B cell (primary cell): ENCODE data around the gene AGBL4. TPM values are rescaled to one million over a fixed set of nuclear protein-coding genes. Genes with fewer than 3 reads are reported as not detected.

ENCODE experiments used
- ATAC-seq: fragments of 200-7000 bp; cut with Tn5 transposase; one replicate; pipeline ENCODE4 v1.10.0; 2021; ENCODE audit warnings: low read depth, mild to moderate bottlenecking, moderate number of reproducible peaks, moderate library complexity
- CTCF ChIA-PET: fragments of 350-600 bp; sonication (Branson Sonifier 250); formaldehyde crosslinking; loops from one replicate; lab custom pipeline; 2021; ENCODE audit warnings: antibody characterized with exemption, inconsistent platforms; lab: Charles Lee
- POLR2A ChIA-PET: fragments of 350-600 bp; sonication (Branson Sonifier 250); formaldehyde crosslinking; loops from one replicate; lab custom pipeline; 2021; ENCODE audit warnings: antibody characterized with exemption; lab: Charles Lee
- DNase-seq: peaks from one replicate; pipeline ENCODE4 v3.0.0; 2013
- H2AFZ ChIP-seq: 2 replicates; pipeline ENCODE4 v1.6.1; 2012; ENCODE audit warnings: mild to moderate bottlenecking, low read depth, low read length; ENCODE audit not compliant: insufficient read depth, poor library complexity, severe bottlenecking
- H3K27ac ChIP-seq, 2 donors: 1 replicate in 1 of 2; 2 replicates in 1 of 2; pipeline ENCODE4 v1.5.1; 2012 to 2013; ENCODE audit warnings: low read length in 2 of 2, mild to moderate bottlenecking in 2 of 2, moderate library complexity in 1 of 2
- H3K27me3 ChIP-seq, 4 experiments: fragments of 200-600 bp in 1 of 4; sonication (generic) in 1 of 4; replicated peaks in 1 of 4; 1 replicate in 2 of 4; 2 replicates in 2 of 4; pipeline versions ENCODE4 v1.6.1 to v1.7.0; 2013 to 2016; ENCODE audit warnings: low read length in 3 of 4, mild to moderate bottlenecking in 2 of 4, mixed read lengths in 1 of 4, moderate library complexity in 1 of 4; ENCODE audit not compliant: insufficient read depth in 4 of 4, control insufficient read depth in 3 of 4; ENCODE audit errors: control extremely low read depth in 1 of 4
- H3K36me3 ChIP-seq, 2 experiments: replicated peaks in 1 of 2; 1 replicate in 1 of 2; 2 replicates in 1 of 2; pipeline versions ENCODE4 v1.6.1 to v1.7.1; 2013; ENCODE audit warnings: low read length in 1 of 2; ENCODE audit not compliant: insufficient read depth in 2 of 2, control insufficient read depth in 1 of 2; ENCODE audit errors: control extremely low read depth in 1 of 2, extremely low read depth in 1 of 2
- H3K4me1 ChIP-seq, 2 donors: fragments of 200-600 bp in 1 of 2; sonication (generic) in 1 of 2; 1 replicate in 1 of 2; 2 replicates in 1 of 2; pipeline versions ENCODE4 v1.5.1 to v1.6.1; 2013 to 2017; ENCODE audit warnings: low read length in 2 of 2; ENCODE audit not compliant: control insufficient read depth in 2 of 2, insufficient read depth in 2 of 2
- H3K4me2 ChIP-seq: replicated peaks from 2 replicates; pipeline ENCODE3; 2012; ENCODE audit warnings: mild to moderate bottlenecking, low read depth, low read length; ENCODE audit not compliant: poor library complexity, severe bottlenecking
- H3K4me3 ChIP-seq, 5 experiments: fragments of 200-600 bp in 1 of 5; sonication (generic) in 1 of 5; 1 replicate in 3 of 5; 2 replicates in 2 of 5; pipeline versions ENCODE4 v1.5.1 to v1.7.0; 2011 to 2016; ENCODE audit warnings: low read length in 4 of 5, mild to moderate bottlenecking in 4 of 5, low read depth in 2 of 5, control low read depth in 1 of 5, moderate library complexity in 1 of 5; ENCODE audit not compliant: insufficient read depth in 1 of 5; ENCODE audit errors: control extremely low read depth in 1 of 5, extremely low read depth in 1 of 5
- H3K79me2 ChIP-seq: fragments of 200-600 bp; sonication (generic); one replicate; pipeline ENCODE4 v1.6.0; 2016; ENCODE audit warnings: low read length; ENCODE audit not compliant: control insufficient read depth, insufficient read depth
- H3K9ac ChIP-seq: fragments of 200-600 bp; sonication (generic); 2 replicates; pipeline ENCODE4 v1.6.1; 2017; ENCODE audit warnings: mild to moderate bottlenecking, low read length, moderate library complexity
- H3K9me3 ChIP-seq, 3 donors: one replicate each; pipeline versions ENCODE4 v1.6.1 to v1.7.1; 2013; ENCODE audit warnings: low read length in 2 of 3; ENCODE audit not compliant: control insufficient read depth in 2 of 3, insufficient read depth in 1 of 3; ENCODE audit errors: control extremely low read depth in 1 of 3
- H4K20me1 ChIP-seq: 2 replicates; pipeline ENCODE4 v1.6.0; 2012; ENCODE audit warnings: mild to moderate bottlenecking, low read length; ENCODE audit not compliant: insufficient read depth, control insufficient read depth, poor library complexity, severe bottlenecking
- H3K27ac Mint-ChIP-seq: one replicate; pipeline ENCODE4 v1.8.0; 2021; ENCODE audit warnings: mixed read lengths
- H3K27me3 Mint-ChIP-seq: one replicate; pipeline ENCODE4 v1.8.0; 2021; ENCODE audit warnings: mixed read lengths
- H3K4me1 Mint-ChIP-seq: one replicate; pipeline ENCODE4 v1.8.0; 2021; ENCODE audit warnings: mixed read lengths
- H3K4me3 Mint-ChIP-seq: one replicate; pipeline ENCODE4 v1.8.0; 2021; ENCODE audit warnings: mixed read lengths
- H3K9me3 Mint-ChIP-seq: one replicate; pipeline ENCODE4 v1.8.0; 2022; ENCODE audit warnings: mixed read lengths; ENCODE audit not compliant: insufficient read depth
- CTCF ChIP-seq: fragments of 200-600 bp; IDR thresholded peaks from one replicate; pipeline ENCODE4 v1.8.0; 2022; ENCODE audit warnings: antibody characterized with exemption, mild to moderate bottlenecking
- EZH2 ChIP-seq: IDR thresholded peaks from 2 replicates; pipeline ENCODE4 v1.6.1; 2012; ENCODE audit warnings: borderline replicate concordance, low read depth, mild to moderate bottlenecking, moderate library complexity, low read length; ENCODE audit not compliant: insufficient read depth, poor library complexity, severe bottlenecking
- WGBS: methylation state at CpG from one replicate; pipeline ENCODE4 v1.1.5; 2013; ENCODE audit warnings: missing lambda C conversion rate; ENCODE audit not compliant: insufficient coverage; 5-methylcytosine and 5-hydroxymethylcytosine counted together
- intact Hi-C: fragments of 100-400 bp; cut with micrococcal nuclease; formaldehyde crosslinking; loops from one replicate; pipeline ENCODE4 v1.10.0; 2022
- polyA plus RNA-seq: library from polyadenylated mRNA; depleted of rRNA; stranded (reverse); fragments of >200 nt; gene quantifications from 2 replicates; pipeline ENCODE4 v1.2.3, GENCODE V29; 2012
- total RNA-seq, 2 donors: library from RNA; stranded (reverse); fragments of 120-200 nt in 1 of 2; gene quantifications; 1 replicate in 1 of 2; 2 replicates in 1 of 2; pipeline versions ENCODE4 v1.2.3 to v1.2.4, GENCODE V29; 2013 to 2022

Gene AGBL4
- total and polyA plus RNA-seq, 2 donors (not counting 1 experiment from before 2014, with no cell fraction given), result 0.07 to 0.12 TPM

DNA sequence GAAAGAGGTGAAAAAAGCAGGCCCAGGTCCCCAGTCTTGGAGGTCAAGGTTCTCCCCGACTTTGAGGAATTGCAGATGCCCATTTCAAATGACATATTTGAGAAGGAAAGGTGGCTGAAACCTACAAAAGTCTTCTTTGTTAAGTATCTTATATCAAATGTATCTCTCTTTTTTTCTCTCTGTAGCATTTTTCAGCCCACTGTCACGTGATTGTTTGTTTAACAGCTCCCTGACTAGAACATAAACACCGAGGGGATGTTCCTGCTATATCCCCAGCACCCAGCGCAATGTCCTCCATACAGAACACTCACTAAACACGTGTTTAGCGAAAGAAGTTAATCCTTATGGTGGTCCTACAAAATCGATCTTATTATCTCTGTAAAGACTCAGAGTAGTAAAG is 1274.7 kb downstream of the AGBL4 start:
- no peak overlapping the region for H3K27ac ChIP-seq
- H3K27ac Mint-ChIP-seq, result no peak overlapping the region
- WGBS, result 100% methylated on average over 5 of the region's 7 CpGs
- no peaks in the 10 kb centered on the region for H3K27me3 ChIP-seq
- no peaks in the 10 kb centered on the region for H3K9me3 Mint-ChIP-seq
- DNase-seq (no peak), ATAC-seq (no peak)
- H3K4me2 ChIP-seq, result no peak overlapping the region
- no peak overlapping the region for H3K4me3 ChIP-seq
- peaks cover 20 to 60% of the 10 kb centered on the region in 2 experiments for H3K36me3 ChIP-seq
- no peaks in the 10 kb centered on the region for H3K9me3 ChIP-seq
- no peak overlapping the region for H3K4me3 Mint-ChIP-seq
- H3K4me1 ChIP-seq, result peaks cover 30 to 34% of the 10 kb centered on the region in 2 donors
- CTCF ChIA-PET, result interaction anchor here (0.7 to 4.1 kb wide), 8 partner anchors 16 to 121 kb away, joined by 3 to 63 read pairs (median 6); partner anchors contain the start of gene BEND5
- peaks cover 45% of the 10 kb centered on the region for H3K4me1 Mint-ChIP-seq
- H3K27me3 Mint-ChIP-seq, result no peaks in the 10 kb centered on the region
- POLR2A ChIA-PET, result no interaction called here
- TF ChIP-seq CTCF (no peak), EZH2 (no peak)
- intact Hi-C loops, result no loop called here
- no peak overlapping the region for H3K9ac ChIP-seq
- peaks cover 50% of the 10 kb centered on the region for H4K20me1 ChIP-seq
- H3K79me2 ChIP-seq, result peaks cover 62% of the 10 kb centered on the region
- no peak overlapping the region for H2AFZ ChIP-seq

- H3K4me1 Mint-ChIP-seq, result peaks cover 34% of the 10 kb centered on the region
- intact Hi-C loops, result no loop called here
These were observed 1276.8 kb downstream of the AGBL4 start for GRCh38 chr1:48746906-48747305.

More at GRCh38 chr1:48746906-48747305, 1276.8 kb downstream of the AGBL4 start:
- Histone ChIP-seq H3K4me1 (peaks cover 25% of the 10 kb centered on the region in 2 donors), H3K9ac (no peak overlapping the region), H3K36me3 (peaks cover 23 to 69% of the 10 kb centered on the region in 2 experiments), H3K27ac (no peak overlapping the region), H3K4me2 (no peak overlapping the region), H3K4me3 (no peak overlapping the region), H2AFZ (no peak overlapping the region), H3K79me2 (peaks cover 82% of the 10 kb centered on the region), H4K20me1 (peaks cover 70% of the 10 kb centered on the region), H3K9me3 (no peaks in the 10 kb centered on the region), H3K27me3 (no peaks in the 10 kb centered on the region)
- no peaks in the 10 kb centered on the region for H3K9me3 Mint-ChIP-seq
- DNase-seq, result no peak
- ChIA-PET POLR2A (no interaction called here), CTCF (interaction anchor here (1.4 to 2.7 kb wide), 2 partner anchors 71 to 124 kb away, joined by 7 to 11 read pairs; no protein-coding TSS in a partner anchor)
- no peak for ATAC-seq
- no CpG with 5 or more reads among the region's 5 CpGs for WGBS
- H3K4me3 Mint-ChIP-seq, result no peak overlapping the region
- H3K27me3 Mint-ChIP-seq, result no peaks in the 10 kb centered on the region
- no peak overlapping the region for H3K27ac Mint-ChIP-seq
- TF ChIP-seq EZH2 (no peak), CTCF (no peak)
